ENCODE results near the gene MARS1.
"Not testable (repeated sequence)": the region's sequence is repeated elsewhere in the genome, so short reads cannot be mapped to it uniquely, and the experiment has no call there.

The MARS1 gene

GRCh38 chr12:57495051-57495701 is 7.3 kb downstream of the MARS1 start:
- DNase-seq, result not testable (repeated sequence)

GRCh38 chr12:57496822-57497221 is 9.0 kb downstream of the MARS1 start:
- no peak for DNase-seq

GRCh38 chr12:57497223-57498131 is 9.6 kb downstream of the MARS1 start:
- DNase-seq, result no peak

GRCh38 chr12:57498132-57498502 is 10.2 kb downstream of the MARS1 start:
- DNase-seq, result no peak

GRCh38 chr12:57498571-57498970 is 10.7 kb downstream of the MARS1 start:
- no peak for DNase-seq

GRCh38 chr12:57500213-57500612 is 12.3 kb downstream of the MARS1 start:
- DNase-seq, result no peak

GRCh38 chr12:57502311-57502969 is 14.6 kb downstream of the MARS1 start:
- DNase-seq, result not testable (repeated sequence)

GRCh38 chr12:57506541-57506940 is 18.7 kb downstream of the MARS1 start:
- not testable (repeated sequence) for DNase-seq

- DNase-seq, result not testable (repeated sequence)
Measured at GRCh38 chr12:57507796-57508195, 19.9 kb downstream of the MARS1 start.

- DNase-seq, result no peak
Measured at GRCh38 chr12:57511161-57511560, 23.3 kb downstream of the MARS1 start.

- DNase-seq, result no peak
Measured at GRCh38 chr12:57511588-57512325, 23.9 kb downstream of the MARS1 start.

GRCh38 chr12:57512665-57513064 is 24.8 kb downstream of the MARS1 start:
- DNase-seq, result no peak

- no peak for DNase-seq
Measured at GRCh38 chr12:57513266-57513665, 25.4 kb downstream of the MARS1 start.

- DNase-seq, result not testable (repeated sequence)
Measured at GRCh38 chr12:57513677-57514076, 25.8 kb downstream of the MARS1 start.

GRCh38 chr12:57514246-57514645 is 26.4 kb downstream of the MARS1 start:
- DNase-seq, result not testable (repeated sequence)

- no peak for DNase-seq
Measured at GRCh38 chr12:57514720-57515407, 27.0 kb downstream of the MARS1 start.

GRCh38 chr12:57515408-57515933 is 27.6 kb downstream of the MARS1 start:
- DNase-seq, result no peak

- no peak for DNase-seq
Measured at GRCh38 chr12:57515934-57516541, 28.2 kb downstream of the MARS1 start.

- no peak for DNase-seq
Measured at GRCh38 chr12:57516617-57517153, 28.8 kb downstream of the MARS1 start.

GRCh38 chr12:57517187-57517586 is 29.3 kb downstream of the MARS1 start:
- no peak for DNase-seq

- DNase-seq, result not testable (repeated sequence)
Measured at GRCh38 chr12:57517718-57518117, 29.9 kb downstream of the MARS1 start.

Data from stimulated activated CD4-positive, alpha-beta T cell treated with anti-CD3 and anti-CD28 coated beads, Interleukin-4, amount 100 ng/mL, for 4 hours (primary cell).